GM12878 (cell line): ENCODE measurements around the gene RNU6-9. TPM values are rescaled to one million over a fixed set of nuclear protein-coding genes. Genes with fewer than 3 reads are reported as not detected.
A peak's percentile ranks its signal among the peaks of the same experiment; 100 is the strongest.

Experiments used
- ATAC-seq: fragments of 200-7000 bp; cut with Tn5 transposase; 3 replicates; pipeline ENCODE4 v1.9.1; 2020; ENCODE audit warnings: mild to moderate bottlenecking, moderate library complexity
- BruUV-seq: library from RNA; stranded (reverse); fragments of 400-500 nt; replicated peaks from 2 replicates; lab custom pipeline; 2021; lab: Mats Ljungman, UMichigan
- CTCF ChIA-PET: fragments of 300-600 bp; sonication (Branson Sonifier 250); formaldehyde crosslinking; extraction: SDS; loops from one replicate; lab custom pipeline; 2021; ENCODE audit warnings: inconsistent platforms; lab: Yijun Ruan, JAX
- POLR2A ChIA-PET: fragments of 350-600 bp; formaldehyde crosslinking; extraction: SDS; loops from one replicate; lab custom pipeline; 2021; ENCODE audit warnings: inconsistent platforms; lab: Charles Lee
- RAD21 ChIA-PET: fragments of 300-600 bp; sonication (Branson Sonifier 250); formaldehyde crosslinking; loops from one replicate; lab custom pipeline; 2023; ENCODE audit warnings: antibody characterized with exemption; ENCODE audit not compliant: unreplicated experiment; lab: Charles Lee
- SMC1A ChIA-PET: fragments of 300-600 bp; sonication (Branson Sonifier 250); formaldehyde crosslinking; loops from one replicate; lab custom pipeline; 2023; ENCODE audit not compliant: unreplicated experiment, uncharacterized antibody; lab: Charles Lee
- DNase-seq: peaks from one replicate; pipeline ENCODE4 v3.0.0-alpha.2; 2011; ENCODE audit warnings: low read depth, low spot score
- FAIRE-seq: peaks from 3 replicates; lab custom pipeline; 2011; peaks lifted over from hg19 to GRCh38; lab: Jason Lieb, UNC
- H2AFZ ChIP-seq: 2 replicates; pipeline ENCODE4 v1.6.0; 2011; ENCODE audit warnings: low read depth, low read length, control low read depth; ENCODE audit not compliant: control insufficient read depth
- H3K27ac ChIP-seq: 2 replicates; pipeline ENCODE4 v1.5.1; 2011; ENCODE audit warnings: control low read depth; ENCODE audit not compliant: control insufficient read depth, insufficient read depth
- H3K27me3 ChIP-seq, 2 experiments: replicated peaks in 1 of 2; 2 replicates each; pipeline versions ENCODE4 v1.6.0 to v1.6.1; 2011; ENCODE audit warnings: low read length in 1 of 2; ENCODE audit not compliant: control insufficient read depth in 2 of 2, insufficient read depth in 2 of 2
- H3K36me3 ChIP-seq, 2 experiments: 2 replicates each; pipeline ENCODE4 v1.5.1; 2011; ENCODE audit warnings: low read length in 1 of 2; ENCODE audit not compliant: control insufficient read depth in 2 of 2, insufficient read depth in 2 of 2
- H3K4me1 ChIP-seq: 2 replicates; pipeline ENCODE4 v1.6.1; 2011; ENCODE audit warnings: mild to moderate bottlenecking, low read length, moderate library complexity, mixed read lengths; ENCODE audit not compliant: control insufficient read depth, insufficient read depth
- H3K4me2 ChIP-seq: 2 replicates; pipeline ENCODE4 v1.6.0; 2011; ENCODE audit warnings: control low read depth; ENCODE audit not compliant: control insufficient read depth, insufficient read depth
- H3K4me3 ChIP-seq: fragments of 200-600 bp; sonication (generic); 2 replicates; pipeline ENCODE4 v1.5.1; 2016
- H3K79me2 ChIP-seq: 2 replicates; pipeline ENCODE4 v1.6.0; 2011; ENCODE audit warnings: low read length; ENCODE audit not compliant: control insufficient read depth, insufficient read depth
- H3K9ac ChIP-seq: 2 replicates; pipeline ENCODE4 v1.8.0; 2011; ENCODE audit warnings: low read length, control low read depth, mixed read lengths; ENCODE audit not compliant: control insufficient read depth, insufficient read depth
- H3K9me3 ChIP-seq: replicated peaks from 3 replicates; pipeline ENCODE4 v1.5.1; 2011; ENCODE audit warnings: mild to moderate bottlenecking, low read length; ENCODE audit not compliant: control insufficient read depth, insufficient read depth
- H4K20me1 ChIP-seq: 2 replicates; pipeline ENCODE4 v1.6.0; 2011; ENCODE audit not compliant: control insufficient read depth, insufficient read depth
- MEF2A ChIP-seq: IDR thresholded peaks from 2 replicates; pipeline ENCODE4 v1.6.1; 2011; ENCODE audit warnings: low read depth, mild to moderate bottlenecking, low read length, moderate library complexity; ENCODE audit not compliant: insufficient read depth
- POLR2A ChIP-seq: IDR thresholded peaks from 2 replicates; pipeline ENCODE4 v1.6.1; 2011; ENCODE audit warnings: low read depth, mild to moderate bottlenecking, low read length
- WRNIP1 ChIP-seq: IDR thresholded peaks from 2 replicates; pipeline ENCODE4 v1.6.1; 2011; ENCODE audit warnings: low read depth, low read length, improper control_type of control experiment, borderline replicate concordance
- WGBS: methylation state at CpG from one replicate; pipeline ENCODE4 v1.1.6; 2016; ENCODE audit warnings: low lambda C conversion rate; ENCODE audit not compliant: insufficient replicate concordance, insufficient coverage; ENCODE audit errors: missing lambda C conversion rate; 5-methylcytosine and 5-hydroxymethylcytosine counted together
- in situ Hi-C: fragments of 300-500 bp; cut with MboI; formaldehyde crosslinking; loops from 9 replicates; pipeline ENCODE4 v1.14.3; 2018; ENCODE audit warnings: mixed read lengths
- intact Hi-C: fragments of 100-400 bp; cut with micrococcal nuclease; formaldehyde crosslinking; loops from one replicate; pipeline ENCODE4 v1.14.2; 2022; ENCODE audit not compliant: unreplicated experiment
- polyA plus RNA-seq, 11 experiments: library from polyadenylated mRNA; depleted of rRNA in 4 of 11; unstranded in 6 of 11; stranded (reverse) in 5 of 11; fragments of >200 nt; fragmentation: Nextera tagmentation in 4 of 11; fragmentation: Illumina TruSeq in 1 of 11; extraction: Ambion mirVana in 4 of 11; extraction: Trizol in 1 of 11; gene quantifications; 1 replicate in 1 of 11; 2 replicates in 10 of 11; pipeline versions ENCODE4 v1.2.1 to v1.2.3, GENCODE V29; 2011 to 2016; ENCODE audit warnings: inconsistent platforms in 2 of 11, missing spikeins in 2 of 11, low read depth in 1 of 11
- total RNA-seq, 4 experiments: library from RNA; depleted of rRNA in 3 of 4; stranded (reverse); fragments of >200 nt in 3 of 4; fragmentation: Illumina TruSeq in 1 of 4; extraction: Trizol in 1 of 4; gene quantifications; 2 replicates each; pipeline versions ENCODE4 v1.2.1 to v1.2.3, GENCODE V29; 2013 to 2021

Gene RNU6-9
- total and polyA plus RNA-seq, 10 of the 15 experiments (the other 5 are each of a cell fraction or from before 2014, with no cell fraction given) = not detected

- H3K4me2 ChIP-seq = no peak overlapping the region
- H3K4me1 ChIP-seq = peaks cover 12% of the 10 kb centered on the region
- peaks cover 29 to 37% of the 10 kb centered on the region in 2 experiments for H3K36me3 ChIP-seq
- no peak overlapping the region for H3K27ac ChIP-seq
- FAIRE-seq = no peak
- intact Hi-C loops = no loop called here
- H4K20me1 ChIP-seq = no peaks in the 10 kb centered on the region; the same call in 1 of the 2 replicates
- peaks cover 76% of the 10 kb centered on the region for H3K79me2 ChIP-seq
- H3K4me3 ChIP-seq = no peak overlapping the region
- no TSS peak for BruUV-seq
- no peak for DNase-seq
- H2AFZ ChIP-seq = no peak overlapping the region
- no peak overlapping the region for H3K9ac ChIP-seq
- POLR2A ChIA-PET = interaction anchor here (0.6 to 1.0 kb wide), 6 partner anchors 14 to 105 kb away, joined by 3 to 8 read pairs (median 3); partner anchors contain the start of gene WDR18
- no peak for TF ChIP-seq MEF2A
- TF ChIP-seq POLR2A = peak; percentile 36
- WGBS = 90% methylated on average over 23 of the region's 23 CpGs
- in situ Hi-C loops = no loop called here
- CTCF ChIA-PET = interaction anchor here (0.6 to 1.2 kb wide), 3 partner anchors 15 to 44 kb away, joined by 3 read pairs; no protein-coding TSS in a partner anchor
- RAD21 ChIA-PET = interaction anchor here (0.7 to 0.9 kb wide), 3 partner anchors 14 to 276 kb away, joined by 3 read pairs; no protein-coding TSS in a partner anchor
- H3K9me3 ChIP-seq = peaks cover 4% of the 10 kb centered on the region
- no peak for ATAC-seq
- SMC1A ChIA-PET = interaction anchor here (1.0 to 1.4 kb wide), 3 partner anchors 15 to 46 kb away, joined by 3 to 5 read pairs (median 3); partner anchors contain the start of gene WDR18
- no peaks in the 10 kb centered on the region for H3K27me3 ChIP-seq
These were observed 45.1 kb downstream of the RNU6-9 start for GRCh38 chr19:938233-938923.

GRCh38 chr19:939439-939838 lies 46.2 kb downstream of the RNU6-9 start:
- DNase-seq (no peak), ATAC-seq (no peak), FAIRE-seq (no peak)
- Histone ChIP-seq H3K27ac (no peak overlapping the region), H3K9ac (no peak overlapping the region), H3K79me2 (peaks cover 68% of the 10 kb centered on the region), H3K36me3 (peaks cover 32 to 36% of the 10 kb centered on the region in 2 experiments), H3K9me3 (peaks cover 4% of the 10 kb centered on the region), H4K20me1 (no peaks in the 10 kb centered on the region; the same call in 1 of the 2 replicates), H3K4me1 (peaks cover 7% of the 10 kb centered on the region), H3K4me3 (no peak overlapping the region), H2AFZ (no peak overlapping the region), H3K27me3 (no peaks in the 10 kb centered on the region), H3K4me2 (peak overlapping the region; percentile 79; the same call in 1 of the 2 replicates)
- no TSS peak for BruUV-seq
- POLR2A ChIA-PET = interaction anchor here (1.3 kb wide), 1 partner anchor 9 kb away, joined by 3 read pairs; no protein-coding TSS in a partner anchor
- TF ChIP-seq WRNIP1 = no peak
- intact Hi-C loops (no loop called here), in situ Hi-C loops (no loop called here)
- RAD21 ChIA-PET = no interaction called here
- SMC1A ChIA-PET = no interaction called here
- 89% methylated on average over 22 of the region's 22 CpGs for WGBS
- CTCF ChIA-PET = interaction anchor here (1.2 kb wide), 1 partner anchor 43 kb away, joined by 3 read pairs; no protein-coding TSS in a partner anchor
